Common myeloid progenitor, CD34-positive (primary cell): ENCODE measurements around the gene ADAM12.

Experiments
- CTCF ChIA-PET: fragments of 350-600 bp; sonication (Branson Sonifier 250); formaldehyde crosslinking; loops from one replicate; lab custom pipeline; 2021; ENCODE audit warnings: antibody characterized with exemption; lab: Charles Lee
- POLR2A ChIA-PET: fragments of 350-600 bp; sonication (Branson Sonifier 250); formaldehyde crosslinking; loops from one replicate; lab custom pipeline; 2021; ENCODE audit warnings: antibody characterized with exemption; lab: Charles Lee
- DNase-seq, 3 donors: peaks; one replicate each; pipeline versions ENCODE4 v3.0.0 to v3.0.0-alpha.2; 2013
- H3K27ac ChIP-seq, 2 experiments: 1 replicate in 1 of 2; 2 replicates in 1 of 2; pipeline ENCODE4 v1.7.0; 2013; ENCODE audit warnings: inconsistent platforms in 2 of 2, low read length in 2 of 2, mild to moderate bottlenecking in 2 of 2, low read depth in 1 of 2, moderate library complexity in 1 of 2; ENCODE audit not compliant: severe bottlenecking in 2 of 2, insufficient read depth in 1 of 2, poor library complexity in 1 of 2
- H3K27me3 ChIP-seq, 5 experiments: replicated peaks in 2 of 5; 1 replicate in 3 of 5; 2 replicates in 2 of 5; pipeline versions ENCODE4 v1.6.1 to v1.7.0; 2013; ENCODE audit warnings: low read length in 4 of 5, mild to moderate bottlenecking in 2 of 5, moderate library complexity in 2 of 5, inconsistent platforms in 1 of 5; ENCODE audit not compliant: insufficient read depth in 5 of 5, control insufficient read depth in 4 of 5
- H3K36me3 ChIP-seq, 4 experiments: 1 replicate in 2 of 4; 2 replicates in 2 of 4; pipeline versions ENCODE4 v1.6.1 to v1.7.0; 2013; ENCODE audit warnings: low read length in 3 of 4, control low read depth in 1 of 4, mild to moderate bottlenecking in 1 of 4; ENCODE audit not compliant: control insufficient read depth in 4 of 4, insufficient read depth in 4 of 4
- H3K4me1 ChIP-seq, 4 experiments: 1 replicate in 3 of 4; 2 replicates in 1 of 4; pipeline versions ENCODE4 v1.6.1 to v1.7.1; 2013; ENCODE audit warnings: low read length in 3 of 4, mild to moderate bottlenecking in 3 of 4, control low read depth in 1 of 4, inconsistent platforms in 1 of 4, moderate library complexity in 1 of 4; ENCODE audit not compliant: control insufficient read depth in 4 of 4, insufficient read depth in 4 of 4; ENCODE audit errors: control extremely low read depth in 1 of 4
- H3K4me3 ChIP-seq, 7 experiments: 1 replicate in 4 of 7; 2 replicates in 3 of 7; pipeline versions ENCODE4 v1.5.1 to v1.7.0; 2013; ENCODE audit warnings: mild to moderate bottlenecking in 7 of 7, low read length in 6 of 7, moderate library complexity in 6 of 7, inconsistent platforms in 2 of 7, low read depth in 2 of 7, control low read depth in 1 of 7; ENCODE audit not compliant: insufficient read depth in 4 of 7, control insufficient read depth in 1 of 7; ENCODE audit errors: extremely low read depth in 1 of 7
- H3K9me3 ChIP-seq, 5 experiments: 1 replicate in 4 of 5; 2 replicates in 1 of 5; pipeline versions ENCODE4 v1.6.1 to v1.7.1; 2013; ENCODE audit warnings: low read length in 4 of 5, mild to moderate bottlenecking in 2 of 5, inconsistent platforms in 1 of 5, low read depth in 1 of 5, moderate library complexity in 1 of 5; ENCODE audit not compliant: control insufficient read depth in 4 of 5, insufficient read depth in 2 of 5; ENCODE audit errors: control extremely low read depth in 1 of 5
- WGBS: methylation state at CpG from one replicate; pipeline ENCODE4 v1.1.5; 2013; ENCODE audit not compliant: insufficient coverage; 5-methylcytosine and 5-hydroxymethylcytosine counted together

The ADAM12 gene

GRCh38 chr10:126072622-126073021, 315.7 kb downstream of the ADAM12 start:
- Histone ChIP-seq H3K27ac (no peak overlapping the region), H3K27me3 (peaks cover 0 to 8% (median 0%) of the 10 kb centered on the region in 5 experiments), H3K4me3 (no peak overlapping the region), H3K36me3 (no peaks in the 10 kb centered on the region), H3K9me3 (no peaks in the 10 kb centered on the region), H3K4me1 (no peaks in the 10 kb centered on the region)
- WGBS = 100% methylated on average over 4 of the region's 4 CpGs
- ChIA-PET CTCF (interaction anchor here (0.6 kb wide), 1 partner anchor 440 kb away, joined by 6 read pairs; no protein-coding TSS in a partner anchor), POLR2A (no interaction called here)
- DNase-seq = no peak

GRCh38 chr10:126070476-126071215, 317.6 kb downstream of the ADAM12 start:
- Histone ChIP-seq H3K9me3 (no peaks in the 10 kb centered on the region), H3K27me3 (peaks cover 0 to 8% (median 3%) of the 10 kb centered on the region in 5 experiments), H3K4me3 (no peak overlapping the region), H3K4me1 (no peaks in the 10 kb centered on the region), H3K27ac (no peak overlapping the region), H3K36me3 (no peaks in the 10 kb centered on the region)
- CTCF ChIA-PET = no interaction called here
- POLR2A ChIA-PET = no interaction called here
- 87% methylated on average over 7 of the region's 8 CpGs for WGBS
- DNase-seq = no peak

DNA sequence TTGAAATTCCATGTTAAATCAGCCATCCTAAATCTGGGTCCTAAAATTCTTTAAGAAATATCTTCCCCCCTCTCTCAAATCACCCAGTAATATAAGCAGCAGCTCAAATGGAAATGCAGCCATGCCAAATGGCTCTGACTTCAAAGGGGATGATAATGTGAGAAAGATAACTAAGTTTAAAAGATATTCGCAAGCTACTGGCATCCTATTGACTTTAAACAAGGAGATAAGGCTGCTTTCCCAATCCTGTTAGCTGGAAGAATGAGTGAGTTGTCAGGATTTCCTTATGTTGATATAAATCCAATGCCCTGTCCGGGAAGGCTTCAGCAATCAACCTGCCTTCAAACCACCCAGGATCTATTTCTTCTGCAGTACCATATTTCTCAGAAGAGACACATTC, 320.0 kb downstream of the ADAM12 start:
- no peaks in the 10 kb centered on the region for H3K36me3 ChIP-seq
- CTCF ChIA-PET = no interaction called here
- peaks cover 0 to 6% (median 3%) of the 10 kb centered on the region in 5 experiments for H3K27me3 ChIP-seq
- no peaks in the 10 kb centered on the region for H3K4me1 ChIP-seq
- WGBS = 100% methylated on average over 2 of the region's 2 CpGs
- no peak for DNase-seq
- H3K27ac ChIP-seq = no peak overlapping the region
- no peak overlapping the region for H3K4me3 ChIP-seq
- H3K9me3 ChIP-seq = no peaks in the 10 kb centered on the region
- POLR2A ChIA-PET = no interaction called here

- H3K4me3 ChIP-seq = no peak overlapping the region
- WGBS = 89% methylated on average over 4 of the region's 10 CpGs
- ChIA-PET POLR2A (no interaction called here), CTCF (interaction anchor here (0.6 kb wide), 1 partner anchor 127 kb away, joined by 3 read pairs; no protein-coding TSS in a partner anchor)
- no peak overlapping the region for H3K27ac ChIP-seq
- peaks cover 0 to 4% (median 3%) of the 10 kb centered on the region in 5 experiments for H3K27me3 ChIP-seq
- H3K9me3 ChIP-seq = peaks cover 0 to 2% (median under 1%) of the 10 kb centered on the region in 5 experiments
- H3K36me3 ChIP-seq = no peaks in the 10 kb centered on the region
- H3K4me1 ChIP-seq = no peaks in the 10 kb centered on the region
- no peak for DNase-seq
Measured at GRCh38 chr10:126066456-126066855, 321.8 kb downstream of the ADAM12 start.

DNA sequence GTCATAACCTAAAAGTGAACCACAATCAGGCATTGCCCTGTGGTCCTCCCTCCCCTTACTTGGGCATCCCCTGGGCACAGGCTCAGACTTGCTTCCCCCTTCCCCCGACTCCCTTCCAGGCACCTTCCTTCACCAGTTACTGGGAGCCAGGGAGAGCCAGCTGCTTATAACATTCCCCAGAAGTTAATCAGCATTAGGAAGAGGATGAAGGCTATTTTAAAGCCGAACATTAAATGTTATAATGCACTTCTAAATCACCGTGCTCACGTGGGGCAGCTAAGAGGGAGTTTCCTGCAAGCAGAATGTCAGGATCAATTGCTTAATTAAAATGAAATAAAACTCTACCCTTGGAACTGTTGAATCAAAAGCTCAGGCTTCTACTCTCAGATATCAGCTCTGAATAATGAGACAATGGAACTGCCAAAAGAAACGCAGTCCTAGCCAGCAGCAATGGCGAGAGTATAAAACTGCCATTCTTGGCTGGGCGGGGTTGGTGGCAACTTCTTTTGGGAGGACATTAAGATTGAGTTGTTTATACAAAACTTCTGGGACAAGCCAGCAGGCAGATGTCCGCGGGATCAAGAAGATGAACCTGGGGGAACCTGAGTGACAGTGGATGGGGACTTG, 322.4 kb downstream of the ADAM12 start:
- CTCF ChIA-PET = interaction anchor here (0.6 to 1.4 kb wide), 2 partner anchors 37 to 65 kb away, joined by 3 read pairs; no protein-coding TSS in a partner anchor
- Histone ChIP-seq H3K36me3 (no peaks in the 10 kb centered on the region), H3K27ac (no peak overlapping the region), H3K4me1 (no peaks in the 10 kb centered on the region), H3K27me3 (peaks cover 0 to 4% (median 3%) of the 10 kb centered on the region in 5 experiments), H3K4me3 (no peak overlapping the region), H3K9me3 (peaks cover 0 to 4% (median 2%) of the 10 kb centered on the region in 5 experiments)
- POLR2A ChIA-PET = interaction anchor here (0.6 kb wide), 1 partner anchor 15 kb away, joined by 4 read pairs; no protein-coding TSS in a partner anchor
- 92% methylated on average over 9 of the region's 9 CpGs for WGBS
- DNase-seq = no peak

DNA sequence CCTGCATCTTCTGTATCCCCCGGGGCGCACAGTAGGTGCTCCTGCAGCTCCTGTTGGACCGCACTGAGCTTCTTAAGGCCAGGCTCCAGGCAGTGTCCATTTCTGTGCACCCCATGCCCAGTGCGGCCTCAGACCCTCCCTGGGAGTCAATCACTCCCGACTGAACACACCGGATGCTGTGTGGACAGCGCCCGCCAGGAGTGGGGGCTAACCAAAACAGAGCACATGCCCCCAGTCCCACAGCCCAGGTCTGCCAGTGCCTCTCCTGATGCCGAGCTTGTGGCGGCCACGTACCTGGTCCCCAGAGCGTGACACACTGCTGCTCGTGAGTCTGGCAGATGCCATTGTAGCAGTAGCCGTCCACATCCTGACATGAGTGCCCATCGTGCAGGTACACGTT, 323.8 kb downstream of the ADAM12 start:
- Histone ChIP-seq H3K4me1 (no peaks in the 10 kb centered on the region), H3K4me3 (no peak overlapping the region), H3K9me3 (peaks cover 0 to 4% (median 2%) of the 10 kb centered on the region in 5 experiments), H3K36me3 (no peaks in the 10 kb centered on the region), H3K27ac (no peak overlapping the region), H3K27me3 (peaks cover 0 to 4% (median under 1%) of the 10 kb centered on the region in 5 experiments)
- 95% methylated on average over 16 of the region's 16 CpGs for WGBS
- no peak for DNase-seq
- CTCF ChIA-PET = interaction anchor here (1.1 to 1.5 kb wide), 3 partner anchors 10 to 82 kb away, joined by 3 read pairs; no protein-coding TSS in a partner anchor
- POLR2A ChIA-PET = no interaction called here
